GM08714 (cell line): ENCODE measurements around the gene SCML1.
"Not testable (repeated sequence)": the region's sequence is repeated elsewhere in the genome, so short reads cannot be mapped to it uniquely, and the experiment has no call there.

Experiments used
- H3K4me3 ChIP-seq: fragments of 200-500 bp; sonication (Bioruptor generic); 2 replicates; pipeline ENCODE4 v1.5.1; 2014; ENCODE audit warnings: mild to moderate bottlenecking, low read length, inconsistent platforms
- ZNF274 ChIP-seq: IDR thresholded peaks from 2 replicates; pipeline ENCODE4 v1.6.1; 2012; ENCODE audit warnings: mild to moderate bottlenecking, low read depth, low read length

SCML1 gene

GRCh38 chrX:17759990-17760389, 22.7 kb downstream of the SCML1 start:
- no peak for TF ChIP-seq ZNF274
- H3K4me3 ChIP-seq: no peak overlapping the region

GRCh38 chrX:17767734-17768133, 30.4 kb downstream of the SCML1 start:
- no peak for TF ChIP-seq ZNF274
- H3K4me3 ChIP-seq: no peak overlapping the region

GRCh38 chrX:17768997-17769396, 31.7 kb downstream of the SCML1 start:
- no peak for TF ChIP-seq ZNF274
- no peak overlapping the region for H3K4me3 ChIP-seq

GRCh38 chrX:17769701-17770269, 32.5 kb downstream of the SCML1 start:
- no peak for TF ChIP-seq ZNF274
- H3K4me3 ChIP-seq: no peak overlapping the region

- no peak for TF ChIP-seq ZNF274
- H3K4me3 ChIP-seq: no peak overlapping the region
Observed at GRCh38 chrX:17773221-17773876, 36.1 kb downstream of the SCML1 start.

GRCh38 chrX:17774053-17774452, 36.8 kb downstream of the SCML1 start:
- no peak overlapping the region for H3K4me3 ChIP-seq
- TF ChIP-seq ZNF274: no peak

- TF ChIP-seq ZNF274: no peak
- H3K4me3 ChIP-seq: no peak overlapping the region
Observed at GRCh38 chrX:17778997-17779396, 41.7 kb downstream of the SCML1 start.

GRCh38 chrX:17779434-17779833, 42.1 kb downstream of the SCML1 start:
- TF ChIP-seq ZNF274: no peak
- H3K4me3 ChIP-seq: no peak overlapping the region

GRCh38 chrX:17786554-17787347, 49.5 kb downstream of the SCML1 start:
- not testable (repeated sequence) for H3K4me3 ChIP-seq

- no peak for TF ChIP-seq ZNF274
- H3K4me3 ChIP-seq: no peak overlapping the region
Observed at GRCh38 chrX:17787557-17787956, 50.3 kb downstream of the SCML1 start.

- no peak overlapping the region for H3K4me3 ChIP-seq
- no peak for TF ChIP-seq ZNF274
Observed at GRCh38 chrX:17788439-17788838, 51.1 kb downstream of the SCML1 start.

GRCh38 chrX:17788956-17789562, 51.8 kb downstream of the SCML1 start:
- TF ChIP-seq ZNF274: no peak
- no peak overlapping the region for H3K4me3 ChIP-seq

GRCh38 chrX:17792826-17793225, 55.5 kb downstream of the SCML1 start:
- no peak overlapping the region for H3K4me3 ChIP-seq
- no peak for TF ChIP-seq ZNF274

GRCh38 chrX:17798921-17799320, 61.6 kb downstream of the SCML1 start:
- TF ChIP-seq ZNF274: no peak
- H3K4me3 ChIP-seq: no peak overlapping the region

GRCh38 chrX:17801431-17801830, 64.1 kb downstream of the SCML1 start:
- H3K4me3 ChIP-seq: no peak overlapping the region
- TF ChIP-seq ZNF274: no peak
